ENCODE data around the gene MTRR. TPM values are rescaled to one million over a fixed set of nuclear protein-coding genes. Genes with fewer than 3 reads are reported as not detected.

MTRR gene
- total RNA-seq, 1 experiment from 2014 or later = 88.6 TPM

- Mint-ChIP-seq H3K27ac (ENCODE audit: low read depth, unreplicated experiment) (no peak overlapping the region), H3K4me1 (ENCODE audit: insufficient read depth, unreplicated experiment) (peaks cover 52% of the 10 kb centered on the region), H3K36me3 (ENCODE audit: insufficient read depth, unreplicated experiment) (peaks cover 64% of the 10 kb centered on the region), H3K9me3 (ENCODE audit: unreplicated experiment) (no peaks in the 10 kb centered on the region), H3K27me3 (ENCODE audit: insufficient read depth, unreplicated experiment) (no peaks in the 10 kb centered on the region), H3K4me3 (ENCODE audit: unreplicated experiment) (no peak overlapping the region)
- ChIA-PET POLR2A (no interaction called here), CTCF (interaction anchor here (3.5 to 4.3 kb wide), 2 partner anchors 11 to 12 kb away, joined by 23 to 32 read pairs; no protein-coding TSS in a partner anchor)
- TF ChIP-seq, protein P1, sequence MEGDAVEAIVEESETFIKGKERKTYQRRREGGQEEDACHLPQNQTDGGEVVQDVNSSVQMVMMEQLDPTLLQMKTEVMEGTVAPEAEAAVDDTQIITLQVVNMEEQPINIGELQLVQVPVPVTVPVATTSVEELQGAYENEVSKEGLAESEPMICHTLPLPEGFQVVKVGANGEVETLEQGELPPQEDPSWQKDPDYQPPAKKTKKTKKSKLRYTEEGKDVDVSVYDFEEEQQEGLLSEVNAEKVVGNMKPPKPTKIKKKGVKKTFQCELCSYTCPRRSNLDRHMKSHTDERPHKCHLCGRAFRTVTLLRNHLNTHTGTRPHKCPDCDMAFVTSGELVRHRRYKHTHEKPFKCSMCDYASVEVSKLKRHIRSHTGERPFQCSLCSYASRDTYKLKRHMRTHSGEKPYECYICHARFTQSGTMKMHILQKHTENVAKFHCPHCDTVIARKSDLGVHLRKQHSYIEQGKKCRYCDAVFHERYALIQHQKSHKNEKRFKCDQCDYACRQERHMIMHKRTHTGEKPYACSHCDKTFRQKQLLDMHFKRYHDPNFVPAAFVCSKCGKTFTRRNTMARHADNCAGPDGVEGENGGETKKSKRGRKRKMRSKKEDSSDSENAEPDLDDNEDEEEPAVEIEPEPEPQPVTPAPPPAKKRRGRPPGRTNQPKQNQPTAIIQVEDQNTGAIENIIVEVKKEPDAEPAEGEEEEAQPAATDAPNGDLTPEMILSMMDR (IDR thresholded peaks at IDR 0.05; ENCODE audit: unreplicated experiment) = no peak
- intact Hi-C loops (cut with micrococcal nuclease) = no loop called here
- no TSS peak for BruUV-seq (replicated peaks)
- DNase-seq (ENCODE audit: unreplicated experiment) = no peak
Measured at GRCh38 chr5:7874639-7875038, 5.7 kb downstream of the MTRR start.

DNA sequence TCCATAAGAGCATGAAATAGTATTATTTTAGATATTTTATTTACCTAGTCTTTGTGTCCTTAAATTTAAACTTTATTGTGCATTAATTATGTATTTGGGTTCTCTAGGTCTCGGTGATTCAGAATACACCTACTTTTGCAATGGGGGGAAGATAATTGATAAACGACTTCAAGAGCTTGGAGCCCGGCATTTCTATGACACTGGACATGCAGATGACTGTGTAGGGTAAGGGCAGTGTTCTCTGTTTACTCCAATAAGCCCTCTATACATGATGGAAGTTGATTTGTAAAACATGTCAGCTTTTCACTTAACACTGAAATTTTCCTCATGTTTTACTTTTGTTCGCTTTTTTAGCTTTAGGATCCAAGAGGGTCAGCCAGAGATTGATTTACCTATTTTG is 6.2 kb downstream of the MTRR start:
- no peak overlapping the region for H3K27ac Mint-ChIP-seq (ENCODE audit: low read depth, unreplicated experiment)
- TF ChIP-seq, protein P1 (IDR thresholded peaks at IDR 0.05; ENCODE audit: unreplicated experiment) = no peak
- CTCF ChIA-PET = interaction anchor here (4.3 kb wide), 1 partner anchor 11 kb away, joined by 32 read pairs; no protein-coding TSS in a partner anchor

DNA sequence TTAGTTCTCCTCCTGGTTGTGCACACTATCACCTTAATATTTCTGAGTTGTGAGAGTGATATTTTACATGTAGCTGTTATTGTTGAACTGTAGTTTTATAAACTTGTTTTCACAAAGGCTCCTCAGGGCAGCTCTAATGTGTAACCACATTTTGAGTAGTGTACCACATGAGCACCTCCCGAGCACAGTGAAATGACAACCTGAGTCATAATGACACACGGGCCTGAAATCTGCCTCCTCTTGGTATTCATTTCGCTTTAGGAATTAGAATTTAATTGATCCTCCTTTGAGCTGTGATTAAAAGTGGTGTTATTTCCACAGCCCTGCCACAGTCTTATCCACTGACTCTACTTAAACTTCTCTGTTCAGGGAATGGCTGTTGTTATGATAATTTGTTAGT is 7.9 kb downstream of the MTRR start:
- CTCF ChIA-PET = interaction anchor here (1.1 to 4.3 kb wide), 3 partner anchors 9 to 1330 kb away, joined by 3 to 32 read pairs (median 5); no protein-coding TSS in a partner anchor

More for the DNA sequence above, 6.2 kb downstream of the MTRR start:
- intact Hi-C loops (cut with micrococcal nuclease) = no loop called here
- DNase-seq (ENCODE audit: unreplicated experiment) = no peak
- Mint-ChIP-seq H3K36me3 (ENCODE audit: insufficient read depth, unreplicated experiment) (peaks cover 67% of the 10 kb centered on the region), H3K4me1 (ENCODE audit: insufficient read depth, unreplicated experiment) (peaks cover 52% of the 10 kb centered on the region), H3K9me3 (ENCODE audit: unreplicated experiment) (no peaks in the 10 kb centered on the region), H3K4me3 (ENCODE audit: unreplicated experiment) (no peak overlapping the region), H3K27me3 (ENCODE audit: insufficient read depth, unreplicated experiment) (no peaks in the 10 kb centered on the region)
- POLR2A ChIA-PET = no interaction called here
- BruUV-seq (replicated peaks) = no TSS peak

DNA sequence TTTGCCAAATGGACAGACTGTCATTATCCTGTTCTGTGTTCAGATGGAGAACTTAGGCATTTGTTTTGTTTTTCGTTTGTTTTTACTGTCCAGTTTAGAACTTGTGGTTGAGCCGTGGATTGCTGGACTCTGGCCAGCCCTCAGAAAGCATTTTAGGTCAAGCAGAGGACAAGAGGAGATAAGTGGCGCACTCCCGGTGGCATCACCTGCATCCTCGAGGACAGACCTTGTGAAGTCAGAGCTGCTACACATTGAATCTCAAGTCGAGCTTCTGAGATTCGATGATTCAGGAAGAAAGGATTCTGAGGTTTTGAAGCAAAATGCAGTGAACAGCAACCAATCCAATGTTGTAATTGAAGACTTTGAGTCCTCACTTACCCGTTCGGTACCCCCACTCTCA is 8.9 kb downstream of the MTRR start:
- no TSS peak for BruUV-seq (replicated peaks)
- H3K27ac Mint-ChIP-seq (ENCODE audit: low read depth, unreplicated experiment) = peak overlapping the region; percentile 19
- POLR2A ChIA-PET = interaction anchor here (1.8 to 2.2 kb wide), 2 partner anchors 9 to 10 kb away, joined by 10 to 20 read pairs; partner anchors contain the start of genes FASTKD3 and MTRR
- intact Hi-C loops (cut with micrococcal nuclease) = no loop called here
- H3K9me3 Mint-ChIP-seq (ENCODE audit: unreplicated experiment) = no peaks in the 10 kb centered on the region
- DNase-seq (ENCODE audit: unreplicated experiment) = peak; percentile 23
- no peaks in the 10 kb centered on the region for H3K27me3 Mint-ChIP-seq (ENCODE audit: insufficient read depth, unreplicated experiment)
- peaks cover 36% of the 10 kb centered on the region for H3K4me1 Mint-ChIP-seq (ENCODE audit: insufficient read depth, unreplicated experiment)
- peaks cover 79% of the 10 kb centered on the region for H3K36me3 Mint-ChIP-seq (ENCODE audit: insufficient read depth, unreplicated experiment)
- H3K4me3 Mint-ChIP-seq (ENCODE audit: unreplicated experiment) = no peak overlapping the region
- TF ChIP-seq, protein P1 (IDR thresholded peaks at IDR 0.05; ENCODE audit: unreplicated experiment) = no peak
- CTCF ChIA-PET = interaction anchor here (0.7 to 4.3 kb wide), 2 partner anchors 8 to 134 kb away, joined by 3 to 32 read pairs; no protein-coding TSS in a partner anchor

More for the DNA sequence above, 7.9 kb downstream of the MTRR start:
- Mint-ChIP-seq H3K36me3 (ENCODE audit: insufficient read depth, unreplicated experiment) (peaks cover 74% of the 10 kb centered on the region), H3K27me3 (ENCODE audit: insufficient read depth, unreplicated experiment) (no peaks in the 10 kb centered on the region), H3K9me3 (ENCODE audit: unreplicated experiment) (no peaks in the 10 kb centered on the region), H3K4me3 (ENCODE audit: unreplicated experiment) (no peak overlapping the region), H3K27ac (ENCODE audit: low read depth, unreplicated experiment) (no peak overlapping the region), H3K4me1 (ENCODE audit: insufficient read depth, unreplicated experiment) (peaks cover 41% of the 10 kb centered on the region)
- POLR2A ChIA-PET = interaction anchor here (2.2 kb wide), 1 partner anchor 8 kb away, joined by 20 read pairs; the partner anchor contains the start of genes FASTKD3 and MTRR
- TF ChIP-seq, protein P1 (IDR thresholded peaks at IDR 0.05; ENCODE audit: unreplicated experiment) = no peak
- DNase-seq (ENCODE audit: unreplicated experiment) = peak; percentile 68
- intact Hi-C loops (cut with micrococcal nuclease) = no loop called here
- no TSS peak for BruUV-seq (replicated peaks)
